Panc1 (cell line): ENCODE data around the gene COX7B. TPM values are rescaled to one million over a fixed set of nuclear protein-coding genes. Genes with fewer than 3 reads are reported as not detected.
A peak's percentile ranks its signal among the peaks of the same experiment; 100 is the strongest.
"Not testable (repeated sequence)": the region's sequence is repeated elsewhere in the genome, so short reads cannot be mapped to it uniquely, and the experiment has no call there.

Experiments
- ATAC-seq: fragments of 200-7000 bp; cut with Tn5 transposase; 2 replicates; pipeline ENCODE4 v1.9.1; 2020; ENCODE audit warnings: mild to moderate bottlenecking, moderate library complexity
- BruUV-seq: library from RNA; stranded (reverse); fragments of 400-500 nt; replicated peaks from 2 replicates; lab custom pipeline; 2021; lab: Mats Ljungman, UMichigan
- CTCF ChIA-PET: fragments of 300-600 bp; sonication (Branson Sonifier 250); formaldehyde crosslinking; loops from one replicate; lab custom pipeline; 2022; ENCODE audit warnings: antibody characterized with exemption; lab: Charles Lee
- POLR2A ChIA-PET: fragments of 300-600 bp; sonication (Branson Sonifier 250); formaldehyde crosslinking; loops from one replicate; lab custom pipeline; 2022; ENCODE audit warnings: antibody characterized with exemption; lab: Charles Lee
- DNase-seq: peaks from one replicate; pipeline ENCODE4 v3.0.0-alpha.2; 2010; ENCODE audit warnings: low read depth, low spot score
- H3K27ac ChIP-seq: 2 replicates; pipeline ENCODE4 v1.5.1; 2011; ENCODE audit warnings: mild to moderate bottlenecking, low read length, inconsistent platforms
- H3K27me3 ChIP-seq: fragments of 200-500 bp; sonication (Bioruptor generic); 2 replicates; pipeline ENCODE4 v1.6.0; 2014; ENCODE audit warnings: low read length, inconsistent platforms; ENCODE audit not compliant: control insufficient read depth, insufficient read depth
- H3K36me3 ChIP-seq: fragments of 200-500 bp; sonication (Bioruptor generic); 2 replicates; pipeline ENCODE4 v1.5.1; 2014; ENCODE audit warnings: inconsistent platforms, mild to moderate bottlenecking, low read length, moderate library complexity; ENCODE audit not compliant: control insufficient read depth, insufficient read depth
- H3K4me1 ChIP-seq: 2 replicates; pipeline ENCODE4 v1.5.1; 2011; ENCODE audit warnings: inconsistent platforms, mild to moderate bottlenecking, low read length, moderate library complexity; ENCODE audit not compliant: control insufficient read depth, insufficient read depth
- H3K4me3 ChIP-seq, 2 experiments: 2 replicates each; pipeline ENCODE4 v1.5.1; 2011 to 2012; ENCODE audit warnings: low read depth in 2 of 2, low read length in 2 of 2, mild to moderate bottlenecking in 2 of 2, inconsistent platforms in 1 of 2, moderate library complexity in 1 of 2
- H3K9me3 ChIP-seq: fragments of 200-500 bp; sonication (Bioruptor generic); 2 replicates; pipeline ENCODE4 v1.5.1; 2014; ENCODE audit warnings: low read depth, mild to moderate bottlenecking, inconsistent platforms, low read length, moderate library complexity; ENCODE audit not compliant: control insufficient read depth, insufficient read depth
- CTCF ChIP-seq: fragments of 450-650 bp; IDR thresholded peaks from 2 replicates; pipeline ENCODE4 v1.5.1; 2017; ENCODE audit warnings: mild to moderate bottlenecking
- POLR2AphosphoS5 ChIP-seq: IDR thresholded peaks from 2 replicates; pipeline ENCODE4 v1.6.1; 2012; ENCODE audit warnings: mild to moderate bottlenecking, low read depth, low read length, moderate library complexity
- REST ChIP-seq, 2 experiments: IDR thresholded peaks; 2 replicates each; pipeline ENCODE4 v1.6.1; 2011 to 2012; ENCODE audit warnings: low read depth in 2 of 2, control low read depth in 1 of 2, low read length in 1 of 2, mild to moderate bottlenecking in 1 of 2, moderate library complexity in 1 of 2; ENCODE audit not compliant: insufficient read depth in 1 of 2
- SIN3A ChIP-seq: IDR thresholded peaks from 2 replicates; pipeline ENCODE4 v1.6.1; 2012; ENCODE audit warnings: low read depth, mild to moderate bottlenecking, low read length, moderate library complexity, borderline replicate concordance; ENCODE audit not compliant: insufficient read depth
- TCF7L2 ChIP-seq: IDR thresholded peaks from 2 replicates; pipeline ENCODE4 v1.6.1; 2011; ENCODE audit warnings: mild to moderate bottlenecking, low read depth, low read length, inconsistent platforms
- in situ Hi-C: cut with HindIII; loops from 2 replicates; pipeline ENCODE4 v1.10.0; 2016; ENCODE audit warnings: low sequenced_read_pairs, low pct_unique_long_range_greater_than_20kb
- intact Hi-C: fragments of 100-400 bp; cut with micrococcal nuclease; formaldehyde crosslinking; loops from one replicate; pipeline ENCODE4 v1.10.0; 2022; ENCODE audit not compliant: unreplicated experiment
- total RNA-seq: library from RNA; stranded (reverse); gene quantifications from one replicate; pipeline ENCODE4 v1.2.1, GENCODE V29; 2021; ENCODE audit not compliant: unreplicated experiment

The COX7B gene
- total RNA-seq, 1 experiment from 2014 or later = 352 TPM

- CTCF ChIA-PET = interaction anchor here (0.6 kb wide), 1 partner anchor 27 kb away, joined by 6 read pairs; no protein-coding TSS in a partner anchor
- Histone ChIP-seq H3K36me3 (no peaks in the 10 kb centered on the region), H3K27ac (peak overlapping the region; percentile 40), H3K9me3 (no peaks in the 10 kb centered on the region), H3K27me3 (no peaks in the 10 kb centered on the region), H3K4me1 (peaks cover 12% of the 10 kb centered on the region; the same call in 1 of the 2 replicates), H3K4me3 (no peak overlapping the region)
- ATAC-seq (peak; percentile 86), DNase-seq (no peak)
- no TSS peak for BruUV-seq
- in situ Hi-C loops (no loop called here), intact Hi-C loops (no loop called here)
- no peak for TF ChIP-seq SIN3A
- TF ChIP-seq CTCF = no peak
- TF ChIP-seq REST (IDR thresholded peaks at IDR 0.05; ENCODE audit: insufficient read depth in 1 of 2, low read depth in 2 of 2, low read length in 1 of 2) = no peak
- no peak for TF ChIP-seq TCF7L2
- no peak for TF ChIP-seq POLR2AphosphoS5
- POLR2A ChIA-PET = no interaction called here
Observed at GRCh38 chrX:77937291-77937690, 38.0 kb downstream of the COX7B start.

GRCh38 chrX:77938083-77938680 lies 38.9 kb downstream of the COX7B start:
- Histone ChIP-seq H3K36me3 (no peaks in the 10 kb centered on the region), H3K4me1 (peaks cover 19% of the 10 kb centered on the region), H3K27ac (peak overlapping the region; percentile 25; the same call in 1 of the 2 replicates), H3K9me3 (no peaks in the 10 kb centered on the region), H3K4me3 (no peak overlapping the region), H3K27me3 (no peaks in the 10 kb centered on the region)
- DNase-seq (no peak), ATAC-seq (no peak)
- ChIA-PET POLR2A (no interaction called here), CTCF (no interaction called here)
- TF ChIP-seq CTCF (no peak), TCF7L2 (no peak), SIN3A (no peak)
- in situ Hi-C loops = no loop called here
- intact Hi-C loops = no loop called here
- no TSS peak for BruUV-seq

GRCh38 chrX:77945031-77945430 lies 45.8 kb downstream of the COX7B start:
- H3K36me3 ChIP-seq, H3K27me3 ChIP-seq, DNase-seq, H3K4me3 ChIP-seq, H3K27ac ChIP-seq, ATAC-seq, CTCF ChIA-PET, BruUV-seq, intact Hi-C loops, POLR2A ChIA-PET, in situ Hi-C loops, H3K9me3 ChIP-seq: not testable (repeated sequence)
- H3K4me1 ChIP-seq = peaks cover 19% of the 10 kb centered on the region
